Osteoblast (primary cell): ENCODE data around the gene SCG3. TPM values are rescaled to one million over a fixed set of nuclear protein-coding genes. Genes with fewer than 3 reads are reported as not detected.

Experiments
- DNase-seq: peaks from one replicate; pipeline ENCODE4 v3.0.0; 2011; ENCODE audit warnings: low spot score, mixed read lengths; ENCODE audit not compliant: insufficient read length; ENCODE audit errors: missing footprints
- H2AFZ ChIP-seq: 2 replicates; pipeline ENCODE4 v1.6.0; 2011; ENCODE audit warnings: mild to moderate bottlenecking, low read length
- H3K27ac ChIP-seq: 2 replicates; pipeline ENCODE4 v1.5.1; 2011; ENCODE audit warnings: mild to moderate bottlenecking, low read depth, low read length, moderate library complexity
- H3K27me3 ChIP-seq: 2 replicates; pipeline ENCODE4 v1.6.0; 2012; ENCODE audit warnings: mild to moderate bottlenecking, control low read depth, inconsistent platforms, low read length, moderate library complexity; ENCODE audit not compliant: insufficient read depth
- H3K36me3 ChIP-seq: 2 replicates; pipeline ENCODE4 v1.5.1; 2011; ENCODE audit warnings: mild to moderate bottlenecking, low read length, control low read depth, moderate library complexity; ENCODE audit not compliant: insufficient read depth
- H3K4me1 ChIP-seq: 2 replicates; pipeline ENCODE4 v1.5.1; 2011; ENCODE audit warnings: mild to moderate bottlenecking, low read length, control low read depth, moderate library complexity; ENCODE audit not compliant: insufficient read depth
- H3K4me2 ChIP-seq: 2 replicates; pipeline ENCODE4 v1.6.0; 2011; ENCODE audit warnings: mild to moderate bottlenecking, low read length; ENCODE audit not compliant: insufficient read depth
- H3K4me3 ChIP-seq: fragments of 200-600 bp; sonication (generic); 3 replicates; pipeline ENCODE4 v1.5.1; 2012; ENCODE audit warnings: mild to moderate bottlenecking, low read length, inconsistent platforms; ENCODE audit not compliant: insufficient read depth
- H3K79me2 ChIP-seq: 2 replicates; pipeline ENCODE4 v1.6.0; 2012; ENCODE audit warnings: mild to moderate bottlenecking, low read length, control low read depth, inconsistent platforms; ENCODE audit not compliant: insufficient read depth
- H3K9me3 ChIP-seq: 2 replicates; pipeline ENCODE4 v1.5.1; 2011; ENCODE audit warnings: low read depth, low read length, control low read depth
- H4K20me1 ChIP-seq: 2 replicates; pipeline ENCODE4 v1.6.0; 2012; ENCODE audit warnings: mild to moderate bottlenecking, low read length, control low read depth; ENCODE audit not compliant: insufficient read depth
- total RNA-seq: library from RNA; depleted of rRNA; stranded (reverse); fragments of >200 nt; gene quantifications from 2 replicates; pipeline ENCODE4 v1.2.3, GENCODE V29; 2012
- TF ChIP-seq, protein P1 (sequence below): IDR thresholded peaks from 2 replicates; pipeline ENCODE4 v1.5.1; 2011; ENCODE audit warnings: mild to moderate bottlenecking, low read depth, low read length, moderate library complexity; ENCODE audit errors: extremely low read depth

Gene SCG3
- total RNA-seq, 1 donor, result not detected

GRCh38 chr15:51756482-51756881, 75.2 kb downstream of the SCG3 start:
- no peak overlapping the region for H3K4me2 ChIP-seq
- H3K36me3 ChIP-seq, result no peaks in the 10 kb centered on the region
- H3K4me1 ChIP-seq, result peaks cover 25% of the 10 kb centered on the region
- H3K27me3 ChIP-seq, result peaks cover 8% of the 10 kb centered on the region
- H3K27ac ChIP-seq, result no peak overlapping the region
- H3K79me2 ChIP-seq, result no peaks in the 10 kb centered on the region
- H3K9me3 ChIP-seq, result no peaks in the 10 kb centered on the region
- DNase-seq, result no peak
- no peak overlapping the region for H3K4me3 ChIP-seq
- H2AFZ ChIP-seq, result no peak overlapping the region
- no peaks in the 10 kb centered on the region for H4K20me1 ChIP-seq
- TF ChIP-seq, protein P1, sequence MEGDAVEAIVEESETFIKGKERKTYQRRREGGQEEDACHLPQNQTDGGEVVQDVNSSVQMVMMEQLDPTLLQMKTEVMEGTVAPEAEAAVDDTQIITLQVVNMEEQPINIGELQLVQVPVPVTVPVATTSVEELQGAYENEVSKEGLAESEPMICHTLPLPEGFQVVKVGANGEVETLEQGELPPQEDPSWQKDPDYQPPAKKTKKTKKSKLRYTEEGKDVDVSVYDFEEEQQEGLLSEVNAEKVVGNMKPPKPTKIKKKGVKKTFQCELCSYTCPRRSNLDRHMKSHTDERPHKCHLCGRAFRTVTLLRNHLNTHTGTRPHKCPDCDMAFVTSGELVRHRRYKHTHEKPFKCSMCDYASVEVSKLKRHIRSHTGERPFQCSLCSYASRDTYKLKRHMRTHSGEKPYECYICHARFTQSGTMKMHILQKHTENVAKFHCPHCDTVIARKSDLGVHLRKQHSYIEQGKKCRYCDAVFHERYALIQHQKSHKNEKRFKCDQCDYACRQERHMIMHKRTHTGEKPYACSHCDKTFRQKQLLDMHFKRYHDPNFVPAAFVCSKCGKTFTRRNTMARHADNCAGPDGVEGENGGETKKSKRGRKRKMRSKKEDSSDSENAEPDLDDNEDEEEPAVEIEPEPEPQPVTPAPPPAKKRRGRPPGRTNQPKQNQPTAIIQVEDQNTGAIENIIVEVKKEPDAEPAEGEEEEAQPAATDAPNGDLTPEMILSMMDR, result no peak

GRCh38 chr15:51757450-51757849, 76.1 kb downstream of the SCG3 start:
- Histone ChIP-seq H3K79me2 (no peaks in the 10 kb centered on the region), H2AFZ (no peak overlapping the region)

DNA sequence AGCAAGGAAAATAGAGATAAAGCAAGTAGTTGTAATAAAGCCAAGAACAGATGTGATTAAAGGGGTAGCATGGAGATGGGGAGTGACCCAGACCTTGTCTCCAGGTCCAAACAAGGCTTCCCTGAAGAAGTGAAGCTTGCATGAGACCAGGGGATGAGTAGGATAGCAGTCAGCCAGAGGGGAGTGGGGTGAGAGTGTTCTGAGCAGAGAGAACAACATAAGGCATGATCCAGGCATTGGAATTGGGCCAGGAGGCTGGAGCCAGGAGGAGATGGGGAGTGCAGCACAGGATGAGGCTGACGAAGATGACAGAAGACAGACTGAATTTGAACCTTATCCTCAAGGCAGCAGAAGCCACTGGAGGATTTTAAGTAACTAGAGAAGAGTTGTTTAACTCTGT, 77.3 kb downstream of the SCG3 start:
- H3K36me3 ChIP-seq, result no peaks in the 10 kb centered on the region
- no peak overlapping the region for H3K4me3 ChIP-seq
- H4K20me1 ChIP-seq, result no peaks in the 10 kb centered on the region
- DNase-seq, result no peak
- peak overlapping the region; percentile 1 for H3K4me2 ChIP-seq
- no peak overlapping the region for H2AFZ ChIP-seq
- no peak overlapping the region for H3K27ac ChIP-seq
- H3K27me3 ChIP-seq, result no peaks in the 10 kb centered on the region
- TF ChIP-seq, protein P1, result no peak
- peaks cover 19% of the 10 kb centered on the region for H3K4me1 ChIP-seq
- H3K79me2 ChIP-seq, result no peaks in the 10 kb centered on the region
- H3K9me3 ChIP-seq, result no peaks in the 10 kb centered on the region

More at GRCh38 chr15:51757450-51757849, 76.1 kb downstream of the SCG3 start:
- Histone ChIP-seq H3K36me3 (no peaks in the 10 kb centered on the region), H3K27me3 (peaks cover 8% of the 10 kb centered on the region), H3K4me1 (peaks cover 19% of the 10 kb centered on the region), H3K4me2 (no peak overlapping the region), H4K20me1 (no peaks in the 10 kb centered on the region), H3K9me3 (no peaks in the 10 kb centered on the region), H3K4me3 (no peak overlapping the region), H3K27ac (no peak overlapping the region)
- no peak for DNase-seq
- TF ChIP-seq, protein P1, result no peak

DNA sequence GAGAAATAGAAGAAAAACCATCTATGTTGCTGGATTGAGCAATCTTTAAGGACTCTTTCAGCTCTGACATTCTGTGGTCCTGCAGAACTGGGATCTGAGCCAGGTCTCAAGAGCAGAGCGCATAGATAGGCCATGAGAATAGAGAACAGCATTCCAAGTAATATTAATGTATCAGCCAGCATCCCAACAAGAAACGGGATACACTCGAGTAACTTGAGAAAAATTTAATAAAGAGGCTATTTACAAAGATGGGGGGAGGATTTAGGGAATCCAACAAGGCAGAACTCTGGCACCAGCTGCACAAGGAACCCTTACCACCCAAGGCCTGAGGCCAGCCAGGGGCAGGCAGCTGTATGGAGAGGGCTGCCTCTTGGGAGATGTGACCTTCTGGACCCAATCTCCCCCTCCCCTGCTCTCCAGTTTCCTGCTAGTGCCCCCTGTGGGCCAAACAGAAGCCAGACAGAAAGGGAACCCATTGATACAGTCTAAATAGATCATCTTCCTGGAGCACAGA, 78.3 kb downstream of the SCG3 start:
- Histone ChIP-seq H2AFZ (no peak overlapping the region), H3K9me3 (no peaks in the 10 kb centered on the region), H3K4me2 (no peak overlapping the region), H3K4me1 (peaks cover 19% of the 10 kb centered on the region), H4K20me1 (no peaks in the 10 kb centered on the region), H3K27me3 (no peaks in the 10 kb centered on the region), H3K79me2 (no peaks in the 10 kb centered on the region), H3K27ac (no peak overlapping the region), H3K36me3 (no peaks in the 10 kb centered on the region), H3K4me3 (no peak overlapping the region)
- TF ChIP-seq, protein P1, result peak; percentile 27
- DNase-seq, result peak; percentile 82
